GM12878 (cell line): ENCODE measurements around the gene KMT2B. TPM values are rescaled to one million over a fixed set of nuclear protein-coding genes. Genes with fewer than 3 reads are reported as not detected.

Experiments
- ATAC-seq: fragments of 200-7000 bp; cut with Tn5 transposase; 3 replicates; pipeline ENCODE4 v1.9.1; 2020; ENCODE audit warnings: mild to moderate bottlenecking, moderate library complexity
- BruUV-seq: library from RNA; stranded (reverse); fragments of 400-500 nt; replicated peaks from 2 replicates; lab custom pipeline; 2021; lab: Mats Ljungman, UMichigan
- CTCF ChIA-PET: fragments of 300-600 bp; sonication (Branson Sonifier 250); formaldehyde crosslinking; extraction: SDS; loops from one replicate; lab custom pipeline; 2021; ENCODE audit warnings: inconsistent platforms; lab: Yijun Ruan, JAX
- POLR2A ChIA-PET: fragments of 350-600 bp; formaldehyde crosslinking; extraction: SDS; loops from one replicate; lab custom pipeline; 2021; ENCODE audit warnings: inconsistent platforms; lab: Charles Lee
- RAD21 ChIA-PET: fragments of 300-600 bp; sonication (Branson Sonifier 250); formaldehyde crosslinking; loops from one replicate; lab custom pipeline; 2023; ENCODE audit warnings: antibody characterized with exemption; ENCODE audit not compliant: unreplicated experiment; lab: Charles Lee
- SMC1A ChIA-PET: fragments of 300-600 bp; sonication (Branson Sonifier 250); formaldehyde crosslinking; loops from one replicate; lab custom pipeline; 2023; ENCODE audit not compliant: unreplicated experiment, uncharacterized antibody; lab: Charles Lee
- DNase-seq: peaks from one replicate; pipeline ENCODE4 v3.0.0-alpha.2; 2011; ENCODE audit warnings: low read depth, low spot score
- FAIRE-seq: peaks from 3 replicates; lab custom pipeline; 2011; peaks lifted over from hg19 to GRCh38; lab: Jason Lieb, UNC
- H2AFZ ChIP-seq: 2 replicates; pipeline ENCODE4 v1.6.0; 2011; ENCODE audit warnings: low read depth, low read length, control low read depth; ENCODE audit not compliant: control insufficient read depth
- H3K27ac ChIP-seq: 2 replicates; pipeline ENCODE4 v1.5.1; 2011; ENCODE audit warnings: control low read depth; ENCODE audit not compliant: control insufficient read depth, insufficient read depth
- H3K27me3 ChIP-seq, 2 experiments: replicated peaks in 1 of 2; 2 replicates each; pipeline versions ENCODE4 v1.6.0 to v1.6.1; 2011; ENCODE audit warnings: low read length in 1 of 2; ENCODE audit not compliant: control insufficient read depth in 2 of 2, insufficient read depth in 2 of 2
- H3K36me3 ChIP-seq, 2 experiments: 2 replicates each; pipeline ENCODE4 v1.5.1; 2011; ENCODE audit warnings: low read length in 1 of 2; ENCODE audit not compliant: control insufficient read depth in 2 of 2, insufficient read depth in 2 of 2
- H3K4me1 ChIP-seq: 2 replicates; pipeline ENCODE4 v1.6.1; 2011; ENCODE audit warnings: mild to moderate bottlenecking, low read length, moderate library complexity, mixed read lengths; ENCODE audit not compliant: control insufficient read depth, insufficient read depth
- H3K4me2 ChIP-seq: 2 replicates; pipeline ENCODE4 v1.6.0; 2011; ENCODE audit warnings: control low read depth; ENCODE audit not compliant: control insufficient read depth, insufficient read depth
- H3K4me3 ChIP-seq: fragments of 200-600 bp; sonication (generic); 2 replicates; pipeline ENCODE4 v1.5.1; 2016
- H3K79me2 ChIP-seq: 2 replicates; pipeline ENCODE4 v1.6.0; 2011; ENCODE audit warnings: low read length; ENCODE audit not compliant: control insufficient read depth, insufficient read depth
- H3K9ac ChIP-seq: 2 replicates; pipeline ENCODE4 v1.8.0; 2011; ENCODE audit warnings: low read length, control low read depth, mixed read lengths; ENCODE audit not compliant: control insufficient read depth, insufficient read depth
- H3K9me3 ChIP-seq: replicated peaks from 3 replicates; pipeline ENCODE4 v1.5.1; 2011; ENCODE audit warnings: mild to moderate bottlenecking, low read length; ENCODE audit not compliant: control insufficient read depth, insufficient read depth
- H4K20me1 ChIP-seq: 2 replicates; pipeline ENCODE4 v1.6.0; 2011; ENCODE audit not compliant: control insufficient read depth, insufficient read depth
- EGR1 ChIP-seq, 2 experiments: IDR thresholded peaks; 1 replicate in 1 of 2; 2 replicates in 1 of 2; pipeline ENCODE4 v1.6.1; 2011 to 2012; ENCODE audit warnings: low read depth in 2 of 2, low read length in 2 of 2, borderline replicate concordance in 1 of 2, mild to moderate bottlenecking in 1 of 2, moderate library complexity in 1 of 2
- NBN ChIP-seq: fragments of 450-650 bp; IDR thresholded peaks from 2 replicates; pipeline ENCODE4 v1.6.1; 2016
- POLR2A ChIP-seq: IDR thresholded peaks from 2 replicates; pipeline ENCODE4 v1.6.1; 2011; ENCODE audit warnings: low read depth, mild to moderate bottlenecking, low read length
- STAT3 ChIP-seq: IDR thresholded peaks from 2 replicates; pipeline ENCODE4 v1.6.1; 2011; ENCODE audit warnings: low read depth, low read length, improper control_type of control experiment
- TAF1 ChIP-seq: IDR thresholded peaks from 2 replicates; pipeline ENCODE4 v1.6.1; 2011; ENCODE audit warnings: mild to moderate bottlenecking, low read depth, low read length, borderline replicate concordance
- WGBS: methylation state at CpG from one replicate; pipeline ENCODE4 v1.1.6; 2016; ENCODE audit warnings: low lambda C conversion rate; ENCODE audit not compliant: insufficient replicate concordance, insufficient coverage; ENCODE audit errors: missing lambda C conversion rate; 5-methylcytosine and 5-hydroxymethylcytosine counted together
- in situ Hi-C: fragments of 300-500 bp; cut with MboI; formaldehyde crosslinking; loops from 9 replicates; pipeline ENCODE4 v1.14.3; 2018; ENCODE audit warnings: mixed read lengths
- intact Hi-C: fragments of 100-400 bp; cut with micrococcal nuclease; formaldehyde crosslinking; loops from one replicate; pipeline ENCODE4 v1.14.2; 2022; ENCODE audit not compliant: unreplicated experiment
- polyA plus RNA-seq, 11 experiments: library from polyadenylated mRNA; depleted of rRNA in 4 of 11; unstranded in 6 of 11; stranded (reverse) in 5 of 11; fragments of >200 nt; fragmentation: Nextera tagmentation in 4 of 11; fragmentation: Illumina TruSeq in 1 of 11; extraction: Ambion mirVana in 4 of 11; extraction: Trizol in 1 of 11; gene quantifications; 1 replicate in 1 of 11; 2 replicates in 10 of 11; pipeline versions ENCODE4 v1.2.1 to v1.2.3, GENCODE V29; 2011 to 2016; ENCODE audit warnings: inconsistent platforms in 2 of 11, missing spikeins in 2 of 11, low read depth in 1 of 11
- total RNA-seq, 4 experiments: library from RNA; depleted of rRNA in 3 of 4; stranded (reverse); fragments of >200 nt in 3 of 4; fragmentation: Illumina TruSeq in 1 of 4; extraction: Trizol in 1 of 4; gene quantifications; 2 replicates each; pipeline versions ENCODE4 v1.2.1 to v1.2.3, GENCODE V29; 2013 to 2021
- TF ChIP-seq, protein P1 (sequence below): fragments of 450-650 bp; IDR thresholded peaks from 2 replicates; pipeline ENCODE4 v1.6.1; 2017; ENCODE audit warnings: borderline replicate concordance
- TF ChIP-seq, protein P2 (sequence below), 3 experiments: IDR thresholded peaks in 2 of 3; conservative IDR thresholded peaks in 1 of 3; 2 replicates each; pipeline ENCODE4 v1.5.1; 2011; ENCODE audit warnings: low read depth in 3 of 3, low read length in 3 of 3, mild to moderate bottlenecking in 3 of 3, control low read depth in 2 of 3, moderate library complexity in 2 of 3, inconsistent platforms in 1 of 3, mixed read lengths in 1 of 3; ENCODE audit not compliant: control insufficient read depth in 2 of 3, insufficient read depth in 1 of 3; ENCODE audit errors: extremely low read depth in 1 of 3
- TF ChIP-seq, protein P3 (sequence below): fragments of 450-650 bp; formaldehyde crosslinking; IDR thresholded peaks from 2 replicates; pipeline ENCODE4 v1.4.0; 2022; ENCODE audit warnings: mild to moderate bottlenecking, moderate library complexity
- TF ChIP-seq, protein P4 (sequence below): fragments of 450-650 bp; IDR thresholded peaks from 2 replicates; pipeline ENCODE4 v1.6.1; 2017; ENCODE audit warnings: mild to moderate bottlenecking
- TF ChIP-seq, protein P5 (sequence below): fragments of 450-650 bp; formaldehyde crosslinking; IDR thresholded peaks from 2 replicates; pipeline ENCODE4 v1.5.0; 2022; ENCODE audit warnings: mild to moderate bottlenecking, missing genetic modification characterization

KMT2B gene
- total and polyA plus RNA-seq, 10 of the 15 experiments (the other 5 are each of a cell fraction or from before 2014, with no cell fraction given) = 0.71 to 35.6 (median 6.0) TPM

DNA sequence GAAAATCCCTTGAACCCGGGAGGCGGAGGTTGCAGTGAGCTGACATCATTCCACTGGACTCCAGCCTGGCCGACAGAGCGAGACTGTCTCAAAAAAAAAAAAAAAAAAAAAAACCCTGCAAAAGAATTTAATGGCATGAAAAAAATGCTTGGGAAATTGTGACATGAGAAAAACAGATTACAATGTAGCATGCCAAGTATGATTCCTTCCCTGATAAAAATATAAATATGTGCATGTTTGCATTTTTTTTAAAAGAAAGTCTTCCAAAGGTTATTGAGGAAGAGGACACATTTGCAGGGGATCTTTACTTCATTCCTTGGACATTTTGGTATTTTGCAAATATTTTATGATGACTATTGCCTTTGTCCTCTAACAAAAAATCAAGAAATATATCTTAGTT lies 28.0 kb upstream of the KMT2B start:
- no peak overlapping the region for H3K9ac ChIP-seq
- no TSS peak for BruUV-seq
- no peak overlapping the region for H3K4me2 ChIP-seq
- DNase-seq (no peak), ATAC-seq (no peak), FAIRE-seq (no peak)
- ChIA-PET SMC1A (interaction anchor here (1.5 kb wide), 1 partner anchor 189 kb away, joined by 3 read pairs; no protein-coding TSS in a partner anchor), CTCF (no interaction called here), RAD21 (interaction anchor here (1.2 to 1.4 kb wide), 2 partner anchors 24 to 191 kb away, joined by 3 read pairs; no protein-coding TSS in a partner anchor), POLR2A (interaction anchor here (0.6 kb wide), 1 partner anchor 208 kb away, joined by 4 read pairs; no protein-coding TSS in a partner anchor)
- H3K27me3 ChIP-seq = no peaks in the 10 kb centered on the region
- intact Hi-C loops (loop anchor here (5.0 kb wide), 1 partner anchor 192 kb away; no protein-coding TSS in a partner anchor), in situ Hi-C loops (no loop called here)
- 92% methylated on average over 2 of the region's 4 CpGs for WGBS
- peaks cover 6% of the 10 kb centered on the region for H3K4me1 ChIP-seq
- no peak overlapping the region for H2AFZ ChIP-seq
- H3K9me3 ChIP-seq = no peaks in the 10 kb centered on the region
- no peak overlapping the region for H3K27ac ChIP-seq
- H3K36me3 ChIP-seq = no peaks in the 10 kb centered on the region
- no peaks in the 10 kb centered on the region for H3K79me2 ChIP-seq
- no peak overlapping the region for H3K4me3 ChIP-seq
- no peaks in the 10 kb centered on the region for H4K20me1 ChIP-seq
- TF ChIP-seq POLR2A = no peak
- TF ChIP-seq, protein P1, sequence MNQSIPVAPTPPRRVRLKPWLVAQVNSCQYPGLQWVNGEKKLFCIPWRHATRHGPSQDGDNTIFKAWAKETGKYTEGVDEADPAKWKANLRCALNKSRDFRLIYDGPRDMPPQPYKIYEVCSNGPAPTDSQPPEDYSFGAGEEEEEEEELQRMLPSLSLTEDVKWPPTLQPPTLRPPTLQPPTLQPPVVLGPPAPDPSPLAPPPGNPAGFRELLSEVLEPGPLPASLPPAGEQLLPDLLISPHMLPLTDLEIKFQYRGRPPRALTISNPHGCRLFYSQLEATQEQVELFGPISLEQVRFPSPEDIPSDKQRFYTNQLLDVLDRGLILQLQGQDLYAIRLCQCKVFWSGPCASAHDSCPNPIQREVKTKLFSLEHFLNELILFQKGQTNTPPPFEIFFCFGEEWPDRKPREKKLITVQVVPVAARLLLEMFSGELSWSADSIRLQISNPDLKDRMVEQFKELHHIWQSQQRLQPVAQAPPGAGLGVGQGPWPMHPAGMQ = no peak
- TF ChIP-seq, protein P2, sequence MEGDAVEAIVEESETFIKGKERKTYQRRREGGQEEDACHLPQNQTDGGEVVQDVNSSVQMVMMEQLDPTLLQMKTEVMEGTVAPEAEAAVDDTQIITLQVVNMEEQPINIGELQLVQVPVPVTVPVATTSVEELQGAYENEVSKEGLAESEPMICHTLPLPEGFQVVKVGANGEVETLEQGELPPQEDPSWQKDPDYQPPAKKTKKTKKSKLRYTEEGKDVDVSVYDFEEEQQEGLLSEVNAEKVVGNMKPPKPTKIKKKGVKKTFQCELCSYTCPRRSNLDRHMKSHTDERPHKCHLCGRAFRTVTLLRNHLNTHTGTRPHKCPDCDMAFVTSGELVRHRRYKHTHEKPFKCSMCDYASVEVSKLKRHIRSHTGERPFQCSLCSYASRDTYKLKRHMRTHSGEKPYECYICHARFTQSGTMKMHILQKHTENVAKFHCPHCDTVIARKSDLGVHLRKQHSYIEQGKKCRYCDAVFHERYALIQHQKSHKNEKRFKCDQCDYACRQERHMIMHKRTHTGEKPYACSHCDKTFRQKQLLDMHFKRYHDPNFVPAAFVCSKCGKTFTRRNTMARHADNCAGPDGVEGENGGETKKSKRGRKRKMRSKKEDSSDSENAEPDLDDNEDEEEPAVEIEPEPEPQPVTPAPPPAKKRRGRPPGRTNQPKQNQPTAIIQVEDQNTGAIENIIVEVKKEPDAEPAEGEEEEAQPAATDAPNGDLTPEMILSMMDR (IDR thresholded peaks at IDR 0.05 in 2 of 3, conservative IDR thresholded peaks at IDR 0.05 in 1 of 3; ENCODE audit: control insufficient read depth in 2 of 3, extremely low read depth in 1 of 3, insufficient read depth in 1 of 3, low read depth in 3 of 3, low read length in 3 of 3) = no peak
- TF ChIP-seq TAF1 = no peak
- no peak for TF ChIP-seq STAT3
- TF ChIP-seq, protein P3, sequence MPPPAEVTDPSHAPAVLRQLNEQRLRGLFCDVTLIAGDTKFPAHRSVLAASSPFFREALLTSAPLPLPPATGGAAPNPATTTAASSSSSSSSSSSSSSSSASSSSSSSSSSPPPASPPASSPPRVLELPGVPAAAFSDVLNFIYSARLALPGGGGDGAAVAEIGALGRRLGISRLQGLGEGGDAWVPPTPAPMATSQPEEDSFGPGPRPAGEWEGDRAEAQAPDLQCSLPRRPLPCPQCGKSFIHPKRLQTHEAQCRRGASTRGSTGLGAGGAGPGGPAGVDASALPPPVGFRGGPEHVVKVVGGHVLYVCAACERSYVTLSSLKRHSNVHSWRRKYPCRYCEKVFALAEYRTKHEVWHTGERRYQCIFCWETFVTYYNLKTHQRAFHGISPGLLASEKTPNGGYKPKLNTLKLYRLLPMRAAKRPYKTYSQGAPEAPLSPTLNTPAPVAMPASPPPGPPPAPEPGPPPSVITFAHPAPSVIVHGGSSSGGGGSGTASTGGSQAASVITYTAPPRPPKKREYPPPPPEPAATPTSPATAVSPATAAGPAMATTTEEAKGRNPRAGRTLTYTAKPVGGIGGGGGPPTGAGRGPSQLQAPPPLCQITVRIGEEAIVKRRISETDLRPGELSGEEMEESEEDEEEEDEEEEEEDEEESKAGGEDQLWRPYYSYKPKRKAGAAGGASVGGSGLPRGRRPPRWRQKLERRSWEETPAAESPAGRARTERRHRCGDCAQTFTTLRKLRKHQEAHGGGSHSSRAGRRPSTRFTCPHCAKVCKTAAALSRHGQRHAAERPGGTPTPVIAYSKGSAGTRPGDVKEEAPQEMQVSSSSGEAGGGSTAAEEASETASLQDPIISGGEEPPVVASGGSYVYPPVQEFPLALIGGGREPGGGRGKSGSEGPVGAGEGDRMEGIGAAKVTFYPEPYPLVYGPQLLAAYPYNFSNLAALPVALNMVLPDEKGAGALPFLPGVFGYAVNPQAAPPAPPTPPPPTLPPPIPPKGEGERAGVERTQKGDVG (CRISPR knock-in tag) = no peak
- TF ChIP-seq NBN = no peak
- TF ChIP-seq, protein P4, sequence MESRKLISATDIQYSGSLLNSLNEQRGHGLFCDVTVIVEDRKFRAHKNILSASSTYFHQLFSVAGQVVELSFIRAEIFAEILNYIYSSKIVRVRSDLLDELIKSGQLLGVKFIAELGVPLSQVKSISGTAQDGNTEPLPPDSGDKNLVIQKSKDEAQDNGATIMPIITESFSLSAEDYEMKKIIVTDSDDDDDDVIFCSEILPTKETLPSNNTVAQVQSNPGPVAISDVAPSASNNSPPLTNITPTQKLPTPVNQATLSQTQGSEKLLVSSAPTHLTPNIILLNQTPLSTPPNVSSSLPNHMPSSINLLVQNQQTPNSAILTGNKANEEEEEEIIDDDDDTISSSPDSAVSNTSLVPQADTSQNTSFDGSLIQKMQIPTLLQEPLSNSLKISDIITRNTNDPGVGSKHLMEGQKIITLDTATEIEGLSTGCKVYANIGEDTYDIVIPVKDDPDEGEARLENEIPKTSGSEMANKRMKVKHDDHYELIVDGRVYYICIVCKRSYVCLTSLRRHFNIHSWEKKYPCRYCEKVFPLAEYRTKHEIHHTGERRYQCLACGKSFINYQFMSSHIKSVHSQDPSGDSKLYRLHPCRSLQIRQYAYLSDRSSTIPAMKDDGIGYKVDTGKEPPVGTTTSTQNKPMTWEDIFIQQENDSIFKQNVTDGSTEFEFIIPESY = no peak
- TF ChIP-seq, protein P5, sequence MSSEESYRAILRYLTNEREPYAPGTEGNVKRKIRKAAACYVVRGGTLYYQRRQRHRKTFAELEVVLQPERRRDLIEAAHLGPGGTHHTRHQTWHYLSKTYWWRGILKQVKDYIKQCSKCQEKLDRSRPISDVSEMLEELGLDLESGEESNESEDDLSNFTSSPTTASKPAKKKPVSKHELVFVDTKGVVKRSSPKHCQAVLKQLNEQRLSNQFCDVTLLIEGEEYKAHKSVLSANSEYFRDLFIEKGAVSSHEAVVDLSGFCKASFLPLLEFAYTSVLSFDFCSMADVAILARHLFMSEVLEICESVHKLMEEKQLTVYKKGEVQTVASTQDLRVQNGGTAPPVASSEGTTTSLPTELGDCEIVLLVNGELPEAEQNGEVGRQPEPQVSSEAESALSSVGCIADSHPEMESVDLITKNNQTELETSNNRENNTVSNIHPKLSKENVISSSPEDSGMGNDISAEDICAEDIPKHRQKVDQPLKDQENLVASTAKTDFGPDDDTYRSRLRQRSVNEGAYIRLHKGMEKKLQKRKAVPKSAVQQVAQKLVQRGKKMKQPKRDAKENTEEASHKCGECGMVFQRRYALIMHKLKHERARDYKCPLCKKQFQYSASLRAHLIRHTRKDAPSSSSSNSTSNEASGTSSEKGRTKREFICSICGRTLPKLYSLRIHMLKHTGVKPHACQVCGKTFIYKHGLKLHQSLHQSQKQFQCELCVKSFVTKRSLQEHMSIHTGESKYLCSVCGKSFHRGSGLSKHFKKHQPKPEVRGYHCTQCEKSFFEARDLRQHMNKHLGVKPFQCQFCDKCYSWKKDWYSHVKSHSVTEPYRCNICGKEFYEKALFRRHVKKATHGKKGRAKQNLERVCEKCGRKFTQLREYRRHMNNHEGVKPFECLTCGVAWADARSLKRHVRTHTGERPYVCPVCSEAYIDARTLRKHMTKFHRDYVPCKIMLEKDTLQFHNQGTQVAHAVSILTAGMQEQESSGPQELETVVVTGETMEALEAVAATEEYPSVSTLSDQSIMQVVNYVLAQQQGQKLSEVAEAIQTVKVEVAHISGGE (CRISPR knock-in tag) = no peak
- TF ChIP-seq EGR1 (IDR thresholded peaks at IDR 0.05; ENCODE audit: borderline replicate concordance in 1 of 2, low read depth in 2 of 2, low read length in 2 of 2) = no peak
